HS-5 (cell line): ENCODE data around the gene ZNF605.
A peak's percentile ranks its signal among the peaks of the same experiment; 100 is the strongest.
"Not testable (repeated sequence)": the region's sequence is repeated elsewhere in the genome, so short reads cannot be mapped to it uniquely, and the experiment has no call there.

Source experiments
- DNase-seq: peaks from one replicate; pipeline ENCODE4 v3.0.0-alpha.2; 2012; ENCODE audit warnings: low read depth

Gene ZNF605

DNA sequence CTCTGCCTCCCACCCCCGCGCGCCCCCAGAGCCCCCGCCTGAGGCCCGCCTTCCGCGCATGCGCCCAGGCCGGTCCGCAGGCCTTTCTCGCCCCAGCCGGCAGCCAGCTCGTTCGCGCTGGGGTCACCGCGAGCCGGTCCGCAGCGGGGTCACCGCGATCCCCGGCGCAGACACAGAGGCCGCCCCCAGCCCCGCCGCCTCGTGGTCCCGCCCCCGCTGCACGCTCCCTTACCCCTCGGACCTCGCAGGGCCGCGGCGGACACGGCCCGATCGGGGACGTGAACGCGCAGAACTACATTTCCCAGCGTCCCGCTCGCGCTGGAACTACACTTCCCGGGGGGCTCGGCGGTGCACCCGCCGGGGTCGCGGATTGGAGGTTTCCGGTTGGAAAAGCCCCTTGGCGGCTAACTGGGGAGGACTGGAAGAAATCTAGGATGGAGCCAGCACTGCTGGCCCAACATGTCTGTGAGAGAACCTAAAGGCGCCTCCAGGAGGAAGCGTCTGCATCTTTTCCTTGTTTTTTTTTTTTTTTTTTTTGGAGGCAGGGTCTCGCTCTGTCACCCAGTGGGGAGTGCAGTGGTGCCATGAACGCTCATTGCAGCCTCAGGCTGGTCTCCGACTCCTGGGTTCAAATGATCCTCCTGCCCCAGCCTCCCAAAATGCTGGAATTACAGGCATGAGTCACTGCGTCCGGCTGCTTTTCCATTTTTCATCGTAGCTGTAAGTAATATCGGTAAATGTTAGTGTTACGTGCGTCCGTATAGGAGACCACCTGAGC is at the start of gene ZNF605:
Gene ZNF605, minus strand, starts transcription at position 296 of the 778 bp plus-strand sequence. CDS start 10,671 bp downstream, outside the sequence.
- DNase-seq = peak; percentile 44

DNA sequence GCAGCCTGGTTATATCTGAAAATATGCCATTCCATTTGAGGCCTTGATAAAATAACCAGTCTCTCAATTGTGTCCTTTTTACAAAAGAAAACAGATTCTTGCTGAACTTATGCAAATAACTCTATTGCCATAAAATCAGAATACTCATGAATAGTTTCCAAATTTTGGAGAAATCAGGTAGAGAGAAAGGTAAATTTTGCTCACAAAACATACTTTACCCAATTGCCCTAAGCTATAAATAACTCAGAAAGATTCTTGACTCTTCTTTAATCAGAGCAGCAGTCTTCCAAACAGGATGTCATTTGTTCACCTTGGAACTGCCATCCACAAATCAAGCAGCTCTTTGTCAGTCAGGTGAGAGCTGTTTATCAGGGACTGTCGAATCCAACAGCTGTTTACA is 42.6 kb upstream of the ZNF605 start:
- DNase-seq = no peak

DNA sequence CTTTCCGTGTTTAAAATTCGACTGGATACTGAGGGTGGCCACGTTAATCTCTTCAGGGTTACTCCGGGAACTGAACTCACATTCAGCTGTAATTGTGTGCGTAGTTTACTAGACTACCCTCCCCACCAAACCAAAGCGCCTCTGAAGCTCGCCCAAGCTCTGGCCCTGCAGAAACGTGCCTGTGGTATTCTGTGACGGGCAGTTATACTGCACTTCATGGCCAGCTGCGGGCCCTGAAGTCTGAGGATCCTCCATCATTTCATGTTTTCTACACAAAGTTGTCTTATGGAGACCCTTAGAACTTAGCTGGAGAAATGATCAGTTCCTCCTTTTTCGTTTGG is 30.7 kb upstream of the ZNF605 start:
- no peak for DNase-seq

DNA sequence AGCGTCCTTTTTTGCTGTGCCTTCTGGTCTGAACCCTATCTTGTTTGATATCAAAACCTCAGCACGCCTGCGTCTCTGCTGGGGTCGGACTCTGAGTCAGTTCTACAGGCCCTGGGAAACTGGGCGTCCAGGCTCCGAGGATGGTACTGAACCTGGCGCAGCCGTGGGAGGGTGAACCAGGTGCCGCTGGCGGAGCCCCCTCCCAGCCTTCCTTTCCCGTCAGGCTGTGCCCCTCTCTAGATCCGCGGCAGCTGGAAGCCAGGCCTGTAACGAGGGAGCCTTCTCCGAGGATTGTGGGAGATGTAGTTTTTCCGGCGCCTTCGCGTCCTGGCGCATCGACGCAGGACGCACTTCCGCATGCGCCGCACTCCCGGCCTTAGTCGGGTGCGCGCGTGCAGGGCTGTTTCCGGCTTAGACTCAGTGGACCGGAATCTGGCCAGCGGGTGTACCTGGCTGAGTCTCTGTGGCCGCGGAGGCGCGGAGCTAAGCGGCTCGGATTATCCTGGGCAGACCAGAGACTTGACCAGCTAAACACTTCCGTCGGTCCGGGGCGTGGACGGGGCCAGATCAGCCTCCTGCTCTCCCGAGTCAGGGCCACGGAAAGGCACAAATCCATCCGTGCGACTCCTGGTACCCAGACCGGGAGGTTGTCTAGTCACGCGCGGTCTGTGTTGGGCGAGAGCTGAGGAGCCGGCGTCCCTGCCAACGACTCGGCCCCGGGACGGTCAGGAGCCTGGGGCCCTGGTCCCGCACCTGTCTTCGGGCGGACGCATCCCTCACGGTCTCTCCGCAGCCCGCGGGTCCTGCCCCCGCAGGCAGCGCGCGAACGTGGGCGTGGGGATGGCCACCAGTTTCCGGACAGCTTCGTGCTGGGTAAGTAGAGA is 30.1 kb upstream of the ZNF605 start, which contains the start of gene ZNF26:
Gene ZNF26, plus strand, starts transcription at position 367 of the 884 bp plus-strand sequence. Its CDS starts 474 bp downstream, at position 841.
- DNase-seq = peak; percentile 73

DNA sequence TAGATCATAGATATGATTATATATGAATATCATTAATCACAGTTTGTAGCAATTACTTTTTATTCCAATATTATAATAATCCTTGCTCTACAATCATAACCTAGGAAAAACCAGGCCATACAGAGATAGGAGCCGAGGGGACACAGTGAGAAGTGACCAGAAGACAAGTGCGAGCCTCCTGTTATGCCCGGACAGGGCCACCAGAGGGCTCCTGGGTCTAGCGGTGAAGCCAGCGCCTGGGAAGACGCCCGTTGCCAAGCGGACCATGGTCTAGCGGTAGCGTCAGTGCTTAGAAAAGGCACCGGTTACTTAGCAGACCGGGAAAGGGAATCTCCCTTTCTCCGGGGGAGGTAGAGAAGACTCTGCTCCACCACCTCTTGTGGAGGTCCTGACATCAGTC is 20.8 kb upstream of the ZNF605 start:
- DNase-seq = not testable (repeated sequence)

DNA sequence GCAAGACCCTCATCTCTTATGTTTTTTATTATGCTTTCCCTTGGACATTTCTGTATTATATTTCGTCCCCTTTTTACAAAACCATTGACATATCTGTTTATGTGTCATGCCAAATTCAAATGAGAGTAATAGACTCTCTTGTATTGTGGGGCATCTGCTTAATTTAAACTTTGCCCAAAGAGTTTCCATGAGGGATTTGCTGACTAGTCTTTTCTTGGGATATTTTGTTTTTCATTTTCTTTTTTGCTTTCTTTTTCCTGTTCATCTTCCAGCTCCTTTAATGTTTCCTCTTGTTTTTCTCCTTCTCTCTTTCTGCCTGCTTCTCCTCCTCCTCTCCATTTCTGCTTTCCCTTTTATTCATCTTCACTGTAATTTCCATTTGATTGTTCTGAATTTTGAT is 16.3 kb upstream of the ZNF605 start:
- no peak for DNase-seq

DNA sequence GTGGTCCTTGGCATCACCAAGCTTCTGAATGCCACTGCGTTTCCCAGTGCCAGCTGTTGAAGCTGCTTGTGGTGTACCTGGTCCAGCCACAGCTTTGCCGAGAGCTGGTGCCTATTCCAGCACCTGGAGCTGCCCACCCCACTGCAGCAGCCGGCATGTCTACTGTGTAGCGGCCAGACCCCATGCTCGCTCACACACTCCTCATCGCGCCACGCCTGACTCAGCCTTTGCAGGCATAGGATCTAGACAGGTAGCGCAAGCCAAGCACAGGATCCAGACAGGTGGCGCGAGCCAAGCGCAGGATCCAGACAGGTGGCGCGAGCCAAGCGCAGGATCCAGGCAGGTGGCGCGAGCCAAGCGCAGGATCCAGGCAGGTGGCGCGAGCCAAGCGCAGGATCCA is 11.6 kb upstream of the ZNF605 start:
- DNase-seq = no peak

DNA sequence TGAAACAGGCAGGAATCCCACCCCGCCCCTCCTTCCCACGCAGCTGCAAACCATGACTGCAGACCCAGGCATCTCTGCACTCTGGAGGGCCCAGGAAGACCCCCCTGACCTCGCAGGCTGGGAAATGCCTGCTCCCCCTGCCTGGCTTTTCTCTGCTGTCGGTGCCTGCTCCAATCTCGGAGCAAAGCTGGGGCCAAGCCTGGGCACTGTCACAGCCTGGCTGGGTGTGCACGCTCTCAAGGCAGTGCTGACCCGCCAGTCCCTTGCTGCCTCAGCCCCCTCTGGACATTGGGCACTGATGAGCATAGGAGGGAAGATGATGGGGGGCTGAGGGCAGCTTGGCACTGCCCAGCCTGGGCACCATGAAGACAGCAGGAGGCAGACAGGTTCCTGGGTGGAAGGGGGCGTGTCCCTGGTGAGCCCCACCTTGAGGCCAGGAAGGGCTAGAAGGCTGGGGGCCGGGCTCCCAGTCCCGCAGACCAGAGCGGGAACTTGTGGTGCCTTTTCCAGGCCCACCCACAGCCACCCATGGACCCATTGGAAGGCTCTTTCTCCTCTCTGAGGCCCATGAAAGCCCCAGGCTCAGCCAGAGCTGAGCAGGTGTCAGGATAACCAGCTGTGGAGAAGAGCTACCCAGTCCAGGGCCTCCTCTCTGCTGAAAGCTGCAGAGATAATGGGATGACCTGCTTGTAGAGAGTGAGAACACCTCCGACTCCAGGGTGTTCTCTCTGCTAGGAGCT is 10.7 kb upstream of the ZNF605 start:
- DNase-seq = no peak

DNA sequence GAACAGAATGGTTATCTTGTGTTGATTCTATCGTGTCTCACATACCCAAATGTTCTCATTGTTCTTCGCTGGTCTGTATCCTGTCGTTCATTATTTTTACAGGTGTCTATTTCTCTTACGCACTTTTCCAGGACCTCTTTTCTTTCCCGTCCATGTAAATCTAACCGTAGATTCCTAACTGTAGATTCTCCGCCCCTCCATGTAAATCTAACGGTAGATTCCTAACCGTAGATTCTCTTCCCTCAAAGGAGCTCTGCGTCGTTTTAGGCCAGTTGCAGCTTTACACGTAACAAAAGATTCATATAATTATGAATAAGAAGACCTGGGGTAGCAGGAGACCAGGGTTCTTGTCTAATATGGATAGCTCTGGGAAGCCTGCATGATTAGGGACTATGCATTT is 9.7 kb upstream of the ZNF605 start:
- no peak for DNase-seq

DNA sequence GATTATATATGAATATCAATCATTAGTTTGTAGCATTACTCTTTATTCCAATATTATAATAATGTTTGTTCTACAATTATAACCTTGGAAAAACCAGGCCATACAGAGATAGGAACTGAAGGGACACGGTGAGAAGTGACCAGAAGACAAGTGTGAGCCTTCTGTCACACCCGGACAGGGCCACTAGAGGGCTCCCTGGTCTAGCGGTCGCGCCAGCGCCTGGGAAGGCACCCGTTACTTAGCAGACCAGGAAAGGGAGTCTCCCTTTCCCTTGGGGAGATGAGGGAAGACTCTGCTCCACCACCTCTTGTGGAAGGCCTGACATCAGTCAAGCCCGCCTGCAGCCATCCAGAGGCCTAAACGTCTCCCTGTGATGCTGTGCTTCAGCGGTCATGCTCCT is 7.8 kb upstream of the ZNF605 start:
- not testable (repeated sequence) for DNase-seq

DNA sequence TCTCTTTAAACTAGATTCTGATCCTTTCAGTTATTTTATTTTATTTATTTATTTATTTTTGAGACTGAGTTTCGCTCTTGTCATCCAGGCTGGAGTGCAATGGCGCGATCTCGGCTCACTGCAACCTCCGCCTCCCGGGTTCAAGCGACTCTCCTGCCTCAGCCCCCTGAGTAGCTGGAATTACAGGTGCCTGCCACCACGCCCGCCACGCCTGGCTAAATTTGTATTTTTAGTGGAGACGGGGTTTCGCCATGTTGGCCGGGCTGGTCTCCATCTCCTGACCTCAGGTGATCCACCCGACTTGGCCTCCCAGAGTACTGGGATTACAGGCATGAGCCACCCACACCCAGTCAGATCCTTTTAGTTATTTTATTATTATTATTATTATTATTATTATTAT is 5.7 kb upstream of the ZNF605 start:
- DNase-seq = not testable (repeated sequence)

DNA sequence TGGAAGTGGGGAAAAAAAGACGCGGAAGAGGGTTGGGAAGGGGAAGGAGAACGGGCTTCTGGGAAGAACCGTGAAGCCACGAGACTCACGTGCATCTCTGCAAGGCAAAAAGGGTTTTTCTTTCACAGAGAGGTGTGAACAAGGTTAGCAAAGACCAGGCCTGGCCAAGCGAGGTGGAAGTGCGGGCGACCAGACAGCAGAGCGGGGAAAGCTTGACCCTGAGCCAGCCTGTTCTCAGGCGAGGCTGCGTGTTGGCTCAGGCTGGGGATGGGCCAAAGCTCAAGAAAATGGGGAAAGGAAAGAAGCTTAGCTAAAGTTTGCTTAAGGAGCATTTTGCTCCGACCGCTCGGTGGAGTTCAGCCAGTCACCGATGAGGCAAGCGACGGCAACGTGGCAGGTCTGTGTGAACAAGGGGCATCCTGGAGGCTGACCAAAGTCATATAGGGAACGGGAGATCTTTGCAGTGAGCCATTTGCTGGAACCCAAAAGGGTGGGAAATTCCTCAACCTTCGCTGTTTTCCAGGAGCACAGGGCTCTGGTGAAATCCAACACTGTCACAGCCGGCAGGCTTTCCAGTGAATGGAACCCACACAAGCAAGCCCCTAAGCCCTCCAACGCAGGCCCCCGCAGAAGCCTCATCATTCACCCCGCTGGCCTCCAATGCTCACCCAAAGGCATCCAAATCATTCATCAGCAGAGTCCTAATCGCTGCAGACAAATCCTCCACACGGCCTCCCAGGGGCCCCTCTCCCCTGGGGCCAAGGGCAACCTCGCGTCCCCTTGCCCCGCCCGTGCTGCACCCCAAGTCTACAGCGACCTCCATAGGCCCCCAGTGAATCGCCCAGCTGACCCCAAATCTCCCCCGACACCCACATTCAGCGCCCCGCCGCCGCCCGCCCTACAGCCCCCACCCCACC is 754 bp downstream of the ZNF605 start:
- DNase-seq = peak; percentile 30

DNA sequence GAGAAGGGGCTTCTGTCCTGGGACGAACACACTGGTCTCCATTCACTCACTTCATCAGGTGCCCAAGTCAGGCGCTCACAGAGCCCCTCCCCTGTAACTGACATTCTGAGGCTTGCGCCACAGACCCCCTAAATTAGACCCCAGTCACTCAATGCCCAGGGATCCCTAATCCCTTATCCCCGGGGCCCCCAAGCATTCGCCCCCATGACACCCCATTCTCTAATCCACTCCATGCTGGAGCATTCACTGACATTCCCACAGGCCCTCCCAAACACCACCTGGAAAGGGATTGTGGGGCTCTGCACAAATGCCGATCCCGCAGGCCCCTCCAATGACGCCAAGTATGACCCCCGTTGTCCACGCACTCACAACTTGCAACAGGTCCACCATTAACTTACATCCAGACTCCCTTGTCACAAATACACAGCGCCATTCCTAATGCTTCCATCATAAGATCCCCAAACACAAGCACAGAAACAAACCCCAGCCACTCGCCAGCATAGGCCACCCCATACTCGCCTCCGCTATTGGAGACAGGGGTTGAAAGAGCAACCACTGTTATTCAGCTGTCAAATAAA is 1.5 kb downstream of the ZNF605 start:
- no peak for DNase-seq

DNA sequence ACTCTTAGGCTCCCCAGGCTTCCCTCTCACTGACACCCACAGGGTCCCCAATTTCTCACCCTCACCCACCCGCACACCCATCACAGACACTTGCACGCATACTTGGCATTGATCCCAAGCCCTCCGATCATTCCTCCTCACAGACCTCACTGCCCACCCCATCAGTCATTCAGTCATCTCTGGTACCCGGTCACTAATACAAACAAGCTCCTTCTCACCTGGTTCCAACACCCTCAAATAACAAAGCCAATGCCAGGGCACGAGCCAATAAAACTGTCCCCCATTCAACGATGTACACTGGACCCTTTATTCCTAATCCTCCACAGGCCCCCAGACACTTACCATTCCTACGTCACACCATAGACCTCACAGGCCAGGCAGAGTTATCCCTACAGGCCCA is 2.3 kb downstream of the ZNF605 start:
- no peak for DNase-seq

DNA sequence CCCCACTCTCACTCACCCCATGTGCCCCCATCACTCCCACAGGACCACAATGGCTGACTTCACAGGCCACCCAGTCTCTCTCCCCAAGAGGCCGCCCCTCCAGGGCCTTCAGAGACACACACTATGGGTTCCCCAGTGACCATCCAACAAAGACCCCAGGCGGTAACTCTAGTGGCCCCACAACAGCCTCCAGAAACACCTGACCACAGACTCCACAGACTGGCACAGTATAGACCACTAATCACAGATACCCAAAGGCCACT is 3.0 kb downstream of the ZNF605 start:
- DNase-seq = no peak

DNA sequence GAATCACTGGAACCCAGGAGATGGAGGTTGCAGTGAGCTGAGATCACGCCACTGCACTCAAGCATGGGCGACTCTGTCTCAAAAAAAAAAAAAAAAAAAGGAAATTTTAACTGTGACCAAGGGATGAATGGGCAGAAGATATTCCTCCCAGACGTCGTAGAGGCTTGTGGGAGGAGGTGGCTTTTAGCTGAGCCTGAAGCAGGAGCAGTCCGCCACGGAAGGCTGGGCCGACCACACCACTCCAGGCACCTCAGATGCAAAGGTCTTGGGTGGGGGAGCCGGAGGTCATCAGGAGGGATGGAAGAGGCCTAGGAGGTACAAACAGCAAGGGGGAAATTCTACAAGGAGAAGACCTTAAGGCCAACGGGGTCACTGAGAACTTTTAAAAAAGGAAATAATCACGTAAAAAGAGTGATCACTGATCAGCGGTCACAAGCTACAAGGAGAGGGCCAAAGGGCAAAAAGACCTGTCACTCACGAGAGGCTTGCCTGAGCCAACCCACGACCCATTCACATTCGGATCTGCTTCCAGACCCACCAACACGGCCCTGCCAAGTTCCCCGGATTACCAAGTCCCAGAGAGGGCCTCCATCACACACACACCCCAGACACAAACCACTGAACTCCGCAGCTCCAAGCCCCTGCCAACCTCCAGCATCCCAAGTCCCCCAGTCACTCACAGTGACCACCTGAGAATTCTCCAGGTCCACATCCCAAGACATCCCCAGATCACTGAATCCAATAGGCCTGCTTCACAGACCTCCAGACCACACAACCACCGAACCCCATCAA is 3.5 kb downstream of the ZNF605 start:
- no peak for DNase-seq

DNA sequence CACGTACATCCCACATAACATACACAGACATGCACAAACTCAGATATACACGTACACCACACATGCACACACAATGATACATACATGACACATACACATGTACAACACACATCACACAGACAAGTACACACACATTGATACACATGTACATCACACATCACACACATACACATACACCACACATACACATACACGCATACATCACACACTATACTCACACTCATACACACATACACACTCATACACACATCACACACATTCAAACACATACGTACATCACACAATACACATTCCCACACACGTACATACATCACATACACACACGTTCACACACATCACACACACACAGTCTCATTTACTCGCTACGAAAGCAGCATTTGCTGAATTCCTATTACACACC is 4.5 kb downstream of the ZNF605 start:
- no peak for DNase-seq

DNA sequence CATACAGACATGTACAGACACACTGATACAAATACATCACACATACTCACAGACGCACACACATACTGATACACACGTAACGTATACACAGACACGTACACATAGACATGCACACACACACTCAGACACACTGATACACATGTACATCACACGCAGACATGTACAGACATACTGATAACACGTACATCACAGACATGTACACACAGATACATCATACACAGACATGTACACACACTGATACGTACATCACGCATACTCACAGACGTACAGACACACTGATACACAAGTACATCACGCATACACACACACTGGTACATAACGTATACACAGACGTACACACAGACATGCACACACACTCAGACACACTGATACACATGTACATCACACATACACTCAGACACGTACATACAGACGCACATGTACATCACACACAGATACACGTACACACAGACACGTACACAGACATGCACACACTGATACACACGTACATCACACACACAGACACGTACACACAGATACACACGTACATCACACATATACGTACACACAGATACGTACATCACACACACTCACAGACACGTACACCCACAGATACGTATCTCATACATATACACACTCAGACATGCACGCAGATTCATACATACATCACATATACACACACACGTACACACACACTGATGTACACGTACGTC is 5.1 kb downstream of the ZNF605 start:
- no peak for DNase-seq

DNA sequence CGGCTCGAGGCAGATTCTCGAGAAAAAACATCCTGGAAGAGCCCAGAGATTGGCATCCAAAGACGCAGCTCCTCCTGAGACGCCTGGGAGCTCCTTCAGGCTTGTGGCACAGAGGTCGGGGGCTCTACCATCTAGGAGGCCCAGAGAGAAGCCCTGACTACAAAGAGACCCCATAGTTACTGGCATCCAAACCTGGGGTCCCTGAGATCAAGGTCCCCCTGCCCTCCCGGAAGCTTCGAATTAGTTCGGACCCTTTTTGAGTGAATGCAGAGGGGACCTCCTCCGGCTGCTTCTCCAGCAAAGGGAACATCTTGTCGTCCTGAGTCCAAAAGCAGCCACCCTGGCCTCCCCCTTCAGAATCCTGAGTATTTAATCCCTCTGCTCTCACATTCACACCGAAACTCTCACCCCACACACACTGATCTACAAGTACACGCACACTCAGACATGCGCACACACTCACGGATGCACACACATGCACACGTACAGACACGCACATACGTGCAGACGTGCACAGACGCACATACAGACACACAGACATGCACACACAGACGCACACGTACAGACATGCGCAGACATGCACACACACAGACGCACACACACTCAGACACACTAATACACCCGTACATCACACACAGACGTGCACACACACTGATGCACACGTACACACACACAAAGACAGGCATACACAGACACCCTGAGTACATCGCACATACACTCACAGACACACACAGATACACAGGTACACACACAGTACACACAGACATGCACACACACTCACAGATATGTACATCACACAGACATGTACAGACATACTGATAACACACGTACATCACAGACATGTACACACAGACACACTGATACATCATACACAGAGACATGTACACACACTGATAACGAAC is 5.9 kb downstream of the ZNF605 start:
- no peak for DNase-seq
